ENCODE results near the gene TIMM22. TPM values are rescaled to one million over a fixed set of nuclear protein-coding genes. Genes with fewer than 3 reads are reported as not detected.

Gene TIMM22
- total RNA-seq, 1 experiment from 2014 or later, result 20.0 TPM

DNA sequence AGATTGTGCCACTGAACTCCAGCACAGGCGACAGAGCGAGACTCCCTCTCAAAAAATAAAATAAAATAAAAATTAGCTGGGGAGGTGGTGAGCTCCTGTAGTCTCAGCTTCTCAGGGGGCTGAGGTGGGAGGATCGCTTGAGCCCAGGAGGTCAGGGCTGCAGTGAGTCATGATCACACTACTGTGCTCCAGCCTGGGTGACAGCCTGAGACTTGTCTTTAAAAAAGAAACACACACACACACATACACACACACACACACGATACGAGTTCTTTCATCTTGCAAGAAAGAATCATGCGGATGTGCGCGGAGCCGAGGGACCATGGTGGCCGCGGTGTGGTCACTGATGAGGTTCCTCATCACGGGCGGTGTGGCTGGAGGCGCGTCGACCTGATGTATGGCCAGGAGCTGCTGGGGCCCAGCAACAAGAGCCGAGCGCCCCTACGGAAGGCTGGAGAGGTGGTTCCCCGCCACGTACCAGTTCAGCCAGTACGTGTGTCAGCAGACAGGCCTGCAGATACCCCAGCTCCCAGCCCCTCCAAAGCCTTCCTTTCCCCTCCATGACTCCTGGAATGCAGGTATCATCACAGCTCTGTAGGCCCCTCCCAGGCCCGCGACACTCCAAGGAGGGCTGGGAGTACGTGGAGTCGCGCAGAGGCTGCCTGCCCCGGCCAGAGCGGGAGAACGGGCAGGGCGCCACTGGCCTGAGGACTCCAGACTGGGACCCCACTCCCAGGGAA lies 38.0 kb upstream of the TIMM22 start:
- ChIA-PET CTCF (interaction anchor here (0.6 kb wide), 1 partner anchor 206 kb away, joined by 3 read pairs; no protein-coding TSS in a partner anchor), POLR2A (ENCODE audit: low non-redundant PET) (no interaction called here)
- Histone ChIP-seq H3K9me3 (ENCODE audit: low read depth, low read length, poor library complexity, severe bottlenecking) (no peaks in the 10 kb centered on the region), H3K27ac (ENCODE audit: low read depth, low read length, poor library complexity, severe bottlenecking) (no peak overlapping the region), H3K4me1 (ENCODE audit: insufficient read depth, low read length, poor library complexity, severe bottlenecking) (peaks cover under 1% of the 10 kb centered on the region), H3K4me3 (ENCODE audit: low read depth, low read length, poor library complexity, severe bottlenecking) (no peak overlapping the region), H3K36me3 (ENCODE audit: insufficient read depth, low read length, poor library complexity, severe bottlenecking) (no peaks in the 10 kb centered on the region), H3K27me3 (replicated peaks; ENCODE audit: insufficient read depth, low read depth, low read length, poor library complexity) (no peaks in the 10 kb centered on the region)
- BruUV-seq (replicated peaks), result no TSS peak
- no peak for TF ChIP-seq EZH2 (IDR thresholded peaks at IDR 0.05; ENCODE audit: borderline replicate concordance, low read depth, low read length, poor library complexity, severe bottlenecking)
- no peak for TF ChIP-seq CTCF (conservative IDR thresholded peaks at IDR 0.05; ENCODE audit: low read depth, low read length)
- no peak for DNase-seq (ENCODE audit: low spot score)
- intact Hi-C loops (cut with micrococcal nuclease; ENCODE audit: unreplicated experiment), result no loop called here

- POLR2A ChIA-PET (ENCODE audit: low non-redundant PET), result no interaction called here
- Histone ChIP-seq H3K9me3 (ENCODE audit: low read depth, low read length, poor library complexity, severe bottlenecking) (no peaks in the 10 kb centered on the region), H3K4me1 (ENCODE audit: insufficient read depth, low read length, poor library complexity, severe bottlenecking) (peaks cover 18% of the 10 kb centered on the region), H3K27ac (ENCODE audit: low read depth, low read length, poor library complexity, severe bottlenecking) (no peak overlapping the region), H3K27me3 (replicated peaks; ENCODE audit: insufficient read depth, low read depth, low read length, poor library complexity) (no peaks in the 10 kb centered on the region), H3K4me3 (ENCODE audit: low read depth, low read length, poor library complexity, severe bottlenecking) (no peak overlapping the region), H3K36me3 (ENCODE audit: insufficient read depth, low read length, poor library complexity, severe bottlenecking) (no peaks in the 10 kb centered on the region)
- CTCF ChIA-PET, result no interaction called here
- intact Hi-C loops (cut with micrococcal nuclease; ENCODE audit: unreplicated experiment), result no loop called here
- no peak for TF ChIP-seq CTCF (conservative IDR thresholded peaks at IDR 0.05; ENCODE audit: low read depth, low read length)
- TF ChIP-seq EZH2 (IDR thresholded peaks at IDR 0.05; ENCODE audit: borderline replicate concordance, low read depth, low read length, poor library complexity, severe bottlenecking), result no peak
- no TSS peak for BruUV-seq (replicated peaks)
- no peak for DNase-seq (ENCODE audit: low spot score)
Observed at GRCh38 chr17:962166-962565, 34.8 kb upstream of the TIMM22 start.

- intact Hi-C loops (cut with micrococcal nuclease; ENCODE audit: unreplicated experiment), result no loop called here
- Histone ChIP-seq H3K27me3 (replicated peaks; ENCODE audit: insufficient read depth, low read depth, low read length, poor library complexity) (no peaks in the 10 kb centered on the region), H3K9me3 (ENCODE audit: low read depth, low read length, poor library complexity, severe bottlenecking) (no peaks in the 10 kb centered on the region), H3K27ac (ENCODE audit: low read depth, low read length, poor library complexity, severe bottlenecking) (no peak overlapping the region), H3K4me3 (ENCODE audit: low read depth, low read length, poor library complexity, severe bottlenecking) (no peak overlapping the region), H3K4me1 (ENCODE audit: insufficient read depth, low read length, poor library complexity, severe bottlenecking) (peaks cover 18% of the 10 kb centered on the region), H3K36me3 (ENCODE audit: insufficient read depth, low read length, poor library complexity, severe bottlenecking) (no peaks in the 10 kb centered on the region)
- no peak for DNase-seq (ENCODE audit: low spot score)
- ChIA-PET CTCF (no interaction called here), POLR2A (ENCODE audit: low non-redundant PET) (no interaction called here)
- TF ChIP-seq EZH2 (IDR thresholded peaks at IDR 0.05; ENCODE audit: borderline replicate concordance, low read depth, low read length, poor library complexity, severe bottlenecking) (no peak), CTCF (conservative IDR thresholded peaks at IDR 0.05; ENCODE audit: low read depth, low read length) (no peak)
- BruUV-seq (replicated peaks), result no TSS peak
Observed at GRCh38 chr17:962670-963069, 34.3 kb upstream of the TIMM22 start.

All from A673 (cell line).